GM23248 (cell line): ENCODE results near the gene MLLT6. TPM values are rescaled to one million over a fixed set of nuclear protein-coding genes. Genes with fewer than 3 reads are reported as not detected.
A peak's percentile ranks its signal among the peaks of the same experiment; 100 is the strongest.

ENCODE experiments used
- DNase-seq: peaks from one replicate; pipeline ENCODE4 v3.0.0-alpha.2; 2015
- H2AFZ ChIP-seq: fragments of 200-600 bp; sonication (generic); 2 replicates; pipeline ENCODE4 v1.6.1; 2016; ENCODE audit warnings: antibody characterized with exemption
- H3F3A ChIP-seq: fragments of 200-600 bp; sonication (generic); 2 replicates; pipeline ENCODE4 v1.6.1; 2016; ENCODE audit warnings: mild to moderate bottlenecking, antibody characterized with exemption, mixed run types; ENCODE audit not compliant: insufficient read depth
- H3K27ac ChIP-seq: fragments of 200-600 bp; sonication (generic); 2 replicates; pipeline ENCODE4 v1.5.1; 2016; ENCODE audit warnings: mild to moderate bottlenecking
- H3K27me3 ChIP-seq: fragments of 200-600 bp; sonication (generic); replicated peaks from 2 replicates; pipeline ENCODE4 v1.6.1; 2016; ENCODE audit warnings: mild to moderate bottlenecking; ENCODE audit not compliant: insufficient read depth
- H3K36me3 ChIP-seq: fragments of 200-600 bp; sonication (generic); 2 replicates; pipeline ENCODE4 v1.6.1; 2016; ENCODE audit warnings: low read depth, mild to moderate bottlenecking
- H3K4me1 ChIP-seq: fragments of 200-600 bp; sonication (generic); 2 replicates; pipeline ENCODE4 v1.6.1; 2016; ENCODE audit warnings: mild to moderate bottlenecking; ENCODE audit not compliant: insufficient read depth
- H3K4me2 ChIP-seq: fragments of 200-600 bp; sonication (generic); one replicate; pipeline ENCODE4 v1.6.1; 2016; ENCODE audit warnings: mild to moderate bottlenecking; ENCODE audit not compliant: unreplicated experiment
- H3K4me3 ChIP-seq: fragments of 200-600 bp; sonication (generic); 2 replicates; pipeline ENCODE4 v1.5.1; 2016; ENCODE audit warnings: mild to moderate bottlenecking
- H3K79me2 ChIP-seq: fragments of 200-600 bp; sonication (generic); 2 replicates; pipeline ENCODE4 v1.6.1; 2016; ENCODE audit warnings: mild to moderate bottlenecking; ENCODE audit not compliant: insufficient read depth
- H3K9ac ChIP-seq: fragments of 200-600 bp; sonication (generic); 2 replicates; pipeline ENCODE4 v1.6.1; 2016; ENCODE audit warnings: mild to moderate bottlenecking
- H3K9me2 ChIP-seq: fragments of 200-600 bp; sonication (generic); 2 replicates; pipeline ENCODE4 v1.6.1; 2016; ENCODE audit warnings: mixed run types, mild to moderate bottlenecking, moderate library complexity; ENCODE audit not compliant: insufficient read depth
- H3K9me3 ChIP-seq: fragments of 200-600 bp; sonication (generic); one replicate; pipeline ENCODE4 v1.6.1; 2017; ENCODE audit warnings: low read depth
- H4K20me1 ChIP-seq: fragments of 200-600 bp; sonication (generic); 2 replicates; pipeline ENCODE4 v1.6.0; 2016; ENCODE audit not compliant: insufficient read depth
- EZH2 ChIP-seq: fragments of 200-600 bp; sonication (generic); IDR thresholded peaks from 2 replicates; pipeline ENCODE4 v1.6.1; 2018; ENCODE audit warnings: antibody characterized with exemption, mild to moderate bottlenecking; ENCODE audit not compliant: insufficient read depth, poor library complexity, severe bottlenecking
- EZH2phosphoT487 ChIP-seq: fragments of 200-600 bp; sonication (generic); IDR thresholded peaks from 2 replicates; pipeline ENCODE4 v1.6.1; 2018; ENCODE audit warnings: antibody characterized with exemption, moderate library complexity, mild to moderate bottlenecking, low read depth; ENCODE audit not compliant: insufficient read depth
- WGBS, 2 experiments: methylation state at CpG; one replicate each; pipeline ENCODE4 v1.1.6; 2015 to 2017; ENCODE audit warnings: low lambda C conversion rate in 2 of 2, low coverage in 1 of 2; ENCODE audit errors: missing lambda C conversion rate in 2 of 2; 5-methylcytosine and 5-hydroxymethylcytosine counted together
- in situ Hi-C: fragments of 300-500 bp; cut with MboI; formaldehyde crosslinking; loops from 2 replicates; pipeline ENCODE4 v1.15.0; 2020
- polyA plus RNA-seq: library from polyadenylated mRNA; unstranded; fragments of >200 nt; fragmentation: Nextera tagmentation; extraction: Ambion mirVana; gene quantifications from 2 replicates; pipeline ENCODE4 v1.2.1, GENCODE V29; 2016
- total RNA-seq: library from RNA; depleted of rRNA; stranded (reverse); fragments of >200 nt; shearing (Covaris generic); gene quantifications from 2 replicates; pipeline ENCODE4 v1.2.3, GENCODE V29; 2014

Gene MLLT6
- total and polyA plus RNA-seq, 2 experiments from 2014 or later, result 3.1 to 18.9 TPM

DNA sequence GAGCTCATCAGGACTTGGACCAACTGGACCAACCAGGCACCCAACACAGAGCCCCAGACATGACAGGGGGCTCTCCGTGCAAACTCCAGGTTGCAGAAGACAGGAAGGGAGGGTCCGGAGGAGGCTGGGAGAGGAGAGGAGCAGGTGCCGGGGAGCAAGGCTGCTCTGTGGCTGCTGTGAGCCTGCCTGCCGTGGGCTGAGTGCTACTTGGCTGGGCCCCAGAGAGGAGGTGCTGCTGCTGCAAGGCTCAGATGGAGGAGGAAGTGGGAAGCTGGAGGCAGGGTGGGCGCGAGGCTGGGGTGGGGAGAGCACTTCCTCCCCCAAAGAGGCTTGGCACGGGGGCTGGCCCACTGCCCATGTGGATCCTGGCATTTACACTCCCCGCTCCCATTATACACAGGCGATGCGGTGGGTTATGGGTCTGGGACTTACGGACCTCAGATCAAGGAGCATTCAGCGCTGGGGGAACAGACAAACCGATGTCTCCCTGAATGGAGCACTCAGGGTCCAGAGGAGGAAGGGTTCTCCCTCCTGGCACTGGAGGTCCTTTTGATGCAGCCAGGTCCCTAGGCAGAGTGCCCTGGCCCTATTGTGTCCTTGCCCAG lies 46.2 kb upstream of the MLLT6 start:
- H2AFZ ChIP-seq, result no peak overlapping the region
- no peaks in the 10 kb centered on the region for H4K20me1 ChIP-seq
- no peak for DNase-seq
- H3K27me3 ChIP-seq, result peaks cover 19% of the 10 kb centered on the region
- in situ Hi-C loops, result no loop called here
- WGBS, 2 experiments, result 61 to 69% methylated on average over 11 to 13 of the region's 13 CpGs
- H3K4me2 ChIP-seq, result no peak overlapping the region
- no peak for TF ChIP-seq EZH2phosphoT487
- TF ChIP-seq EZH2, result no peak
- H3K4me1 ChIP-seq, result no peaks in the 10 kb centered on the region
- H3K79me2 ChIP-seq, result no peaks in the 10 kb centered on the region
- H3K9ac ChIP-seq, result no peak overlapping the region
- no peaks in the 10 kb centered on the region for H3F3A ChIP-seq
- H3K9me2 ChIP-seq, result no peaks in the 10 kb centered on the region
- H3K36me3 ChIP-seq, result no peaks in the 10 kb centered on the region
- H3K27ac ChIP-seq, result no peak overlapping the region
- no peaks in the 10 kb centered on the region for H3K9me3 ChIP-seq
- no peak overlapping the region for H3K4me3 ChIP-seq

DNA sequence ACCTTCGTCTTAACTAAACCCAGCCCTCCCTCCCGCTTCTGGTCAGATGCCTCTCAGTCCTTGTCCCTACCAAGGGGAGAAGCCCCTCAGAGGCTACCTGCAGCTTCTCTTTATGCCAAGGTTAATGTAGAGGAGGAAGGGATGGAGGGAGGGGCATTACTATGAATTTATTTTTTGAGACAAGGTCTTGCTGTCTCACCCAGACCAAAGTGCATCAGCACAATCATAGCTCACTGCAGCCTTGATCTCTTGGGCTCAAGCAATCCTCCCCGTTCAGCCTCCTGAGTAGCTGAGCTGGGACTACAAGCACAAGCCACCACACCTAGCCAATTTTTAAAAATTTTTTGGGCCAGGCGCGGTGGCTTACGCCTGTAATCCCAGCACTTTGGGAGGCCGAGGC lies 45.7 kb upstream of the MLLT6 start:
- Histone ChIP-seq H3K9me3 (no peaks in the 10 kb centered on the region), H3K79me2 (no peaks in the 10 kb centered on the region), H3K4me3 (no peak overlapping the region), H2AFZ (no peak overlapping the region), H3K4me1 (no peaks in the 10 kb centered on the region), H3K4me2 (no peak overlapping the region), H4K20me1 (no peaks in the 10 kb centered on the region), H3K9ac (no peak overlapping the region), H3K36me3 (no peaks in the 10 kb centered on the region), H3F3A (no peaks in the 10 kb centered on the region), H3K27ac (no peak overlapping the region), H3K9me2 (no peaks in the 10 kb centered on the region), H3K27me3 (peaks cover 13% of the 10 kb centered on the region)
- WGBS, 2 experiments, result 83% methylated on average over 7 of the region's 7 CpGs
- in situ Hi-C loops, result no loop called here
- no peak for TF ChIP-seq EZH2phosphoT487
- TF ChIP-seq EZH2, result no peak
- no peak for DNase-seq

DNA sequence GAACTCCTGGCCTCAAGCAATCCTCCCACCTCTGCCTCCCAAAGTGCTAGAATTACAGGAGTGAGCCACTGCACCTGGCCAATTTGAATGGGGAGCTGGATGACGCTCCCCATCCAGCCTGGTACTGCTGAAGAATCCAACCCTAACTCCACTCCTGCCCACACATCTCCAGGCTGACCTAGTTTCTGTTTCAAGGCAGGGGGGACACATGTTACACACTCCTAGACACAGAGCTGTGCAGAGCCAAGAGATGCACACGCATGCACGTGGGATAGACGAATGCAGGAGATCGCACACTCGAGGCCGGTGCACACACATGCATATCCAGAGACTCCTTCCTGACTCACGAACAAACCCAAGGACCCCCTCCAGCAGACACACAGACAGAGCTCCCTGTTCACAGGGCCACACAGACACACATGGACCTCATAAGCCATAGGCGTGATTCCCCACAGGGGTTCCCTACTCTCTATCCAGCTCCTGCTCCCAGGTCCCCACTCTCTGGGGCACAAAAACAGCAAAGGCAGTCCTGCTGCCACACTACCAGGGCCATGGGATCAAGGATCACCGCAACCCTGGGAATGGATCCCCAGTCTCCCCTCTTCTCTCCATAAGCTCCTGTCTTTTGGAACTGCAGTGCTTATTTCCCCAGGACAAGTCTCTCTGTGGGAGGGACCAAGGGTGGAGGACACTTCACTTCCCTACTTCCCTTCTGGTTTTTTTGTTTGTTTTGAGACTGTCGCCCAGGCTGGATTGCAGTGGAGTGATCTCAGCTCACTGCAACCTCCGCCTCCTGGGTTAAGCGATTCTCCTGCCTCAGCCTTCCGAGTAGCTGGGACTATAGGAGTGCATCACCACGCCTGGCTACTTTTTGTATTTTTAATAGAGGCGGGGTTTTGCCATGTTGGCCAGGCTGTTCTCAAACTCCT lies 44.7 kb upstream of the MLLT6 start:
- H4K20me1 ChIP-seq, result no peaks in the 10 kb centered on the region
- H3F3A ChIP-seq, result no peaks in the 10 kb centered on the region
- no peak for TF ChIP-seq EZH2phosphoT487
- no peak for TF ChIP-seq EZH2
- H3K27ac ChIP-seq, result no peak overlapping the region
- H3K36me3 ChIP-seq, result no peaks in the 10 kb centered on the region
- DNase-seq, result peak; percentile 40
- no peak overlapping the region for H3K9ac ChIP-seq
- H3K27me3 ChIP-seq, result 0 out of 2 replicates have a peak, but pooled peaks cover 4% of the 10 kb centered on the region
- in situ Hi-C loops, result no loop called here
- H3K4me3 ChIP-seq, result no peak overlapping the region
- no peaks in the 10 kb centered on the region for H3K9me2 ChIP-seq
- no peak overlapping the region for H3K4me2 ChIP-seq
- no peaks in the 10 kb centered on the region for H3K79me2 ChIP-seq
- no peaks in the 10 kb centered on the region for H3K4me1 ChIP-seq
- WGBS, 2 experiments, result 37 to 40% methylated on average over 16 of the region's 16 CpGs
- peak overlapping the region; percentile 23; the same call in 1 of the 2 replicates for H2AFZ ChIP-seq
- H3K9me3 ChIP-seq, result no peaks in the 10 kb centered on the region

DNA sequence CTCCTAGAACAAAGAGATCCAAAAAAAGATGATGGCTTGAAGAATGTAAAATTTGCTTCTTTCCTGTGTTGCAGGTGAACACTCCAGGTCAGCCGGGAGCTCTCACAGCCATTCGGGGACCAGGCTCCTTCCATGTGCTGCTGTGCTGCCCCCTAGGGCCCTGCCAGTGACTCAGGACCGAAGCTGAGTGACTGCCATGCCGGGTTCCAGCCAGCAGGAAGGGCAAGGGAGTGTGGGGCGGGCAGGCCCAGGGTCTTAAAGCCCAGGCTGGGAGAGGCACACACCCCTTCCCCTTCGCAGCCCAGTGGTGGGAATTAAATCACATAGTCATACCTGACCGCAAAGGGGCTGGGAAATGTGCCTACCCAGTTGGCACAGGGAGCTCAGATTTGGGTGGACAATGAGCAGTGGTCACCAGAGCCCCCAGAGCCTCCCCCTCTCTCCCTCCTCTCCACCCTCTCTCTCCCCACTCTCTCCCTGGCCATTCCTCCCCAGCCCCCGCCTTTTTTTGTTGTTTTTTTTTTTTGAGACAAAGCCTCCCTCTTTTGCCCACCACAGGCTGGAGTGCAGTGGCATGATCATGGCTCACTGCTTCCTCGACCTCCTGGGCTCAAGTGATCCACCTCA lies 41.8 kb upstream of the MLLT6 start:
- Histone ChIP-seq H3K9ac (no peak overlapping the region), H3K27me3 (no peaks in the 10 kb centered on the region), H3K4me2 (no peak overlapping the region), H3K4me3 (no peak overlapping the region), H3K36me3 (no peaks in the 10 kb centered on the region), H2AFZ (no peak overlapping the region), H3K27ac (no peak overlapping the region), H4K20me1 (no peaks in the 10 kb centered on the region), H3K79me2 (no peaks in the 10 kb centered on the region), H3K9me2 (no peaks in the 10 kb centered on the region), H3F3A (no peaks in the 10 kb centered on the region), H3K9me3 (no peaks in the 10 kb centered on the region), H3K4me1 (no peaks in the 10 kb centered on the region)
- TF ChIP-seq EZH2, result no peak
- no peak for TF ChIP-seq EZH2phosphoT487
- peak; percentile 66 for DNase-seq
- in situ Hi-C loops, result no loop called here
- WGBS, 2 experiments, result 41 to 45% methylated on average over 9 of the region's 9 CpGs
